ENCODE data around the gene SPAG17.

GRCh38 chr1:118143121-118143520, 41.9 kb downstream of the SPAG17 start:
- TF ChIP-seq CTCF (IDR thresholded peaks at IDR 0.05; ENCODE audit: insufficient read depth, low read length, poor library complexity, severe bottlenecking) (no peak), EZH2phosphoT487 (conservative IDR thresholded peaks at IDR 0.05; ENCODE audit: low read length) (no peak)
